GM19372 (cell line): Measurements from ENCODE around the gene LDB3.
A peak's percentile ranks its signal among the peaks of the same experiment; 100 is the strongest.

ENCODE experiments used
- ATAC-seq: cut with Tn5 transposase; IDR thresholded peaks from one replicate; pipeline ENCODE4 v1.9.1; 2021; ENCODE audit warnings: mild to moderate bottlenecking, low read depth, moderate library complexity; ENCODE audit not compliant: unreplicated experiment

LDB3 gene

GRCh38 chr10:86684331-86685097 lies 16.2 kb downstream of the LDB3 start:
- no peak for ATAC-seq

- ATAC-seq = no peak
Measured at GRCh38 chr10:86685416-86685815, 17.1 kb downstream of the LDB3 start.

GRCh38 chr10:86685893-86686632 lies 17.8 kb downstream of the LDB3 start:
- no peak for ATAC-seq

GRCh38 chr10:86686972-86687371 lies 18.7 kb downstream of the LDB3 start:
- no peak for ATAC-seq

GRCh38 chr10:86687750-86688149 lies 19.4 kb downstream of the LDB3 start:
- no peak for ATAC-seq

- peak; percentile 84 for ATAC-seq
Measured at GRCh38 chr10:86688398-86688921, 20.1 kb downstream of the LDB3 start.

- no peak for ATAC-seq
Measured at GRCh38 chr10:86689146-86689545, 20.8 kb downstream of the LDB3 start.

GRCh38 chr10:86690231-86690630 lies 21.9 kb downstream of the LDB3 start:
- ATAC-seq = no peak

GRCh38 chr10:86690657-86691084 lies 22.4 kb downstream of the LDB3 start:
- ATAC-seq = no peak

- no peak for ATAC-seq
Measured at GRCh38 chr10:86691333-86692022, 23.2 kb downstream of the LDB3 start.

- no peak for ATAC-seq
Measured at GRCh38 chr10:86692023-86692514, 23.8 kb downstream of the LDB3 start.

GRCh38 chr10:86692664-86693063 lies 24.4 kb downstream of the LDB3 start:
- ATAC-seq = no peak

- no peak for ATAC-seq
Measured at GRCh38 chr10:86693275-86693674, 25.0 kb downstream of the LDB3 start.

- no peak for ATAC-seq
Measured at GRCh38 chr10:86693721-86694369, 25.5 kb downstream of the LDB3 start.

- no peak for ATAC-seq
Measured at GRCh38 chr10:86698207-86698940, 30.1 kb downstream of the LDB3 start.

GRCh38 chr10:86699125-86699524 lies 30.8 kb downstream of the LDB3 start:
- no peak for ATAC-seq

- no peak for ATAC-seq
Measured at GRCh38 chr10:86699541-86699940, 31.2 kb downstream of the LDB3 start.

- no peak for ATAC-seq
Measured at GRCh38 chr10:86699991-86700840, 31.9 kb downstream of the LDB3 start.
